Measurements from ENCODE around the gene FOXO1. TPM values are rescaled to one million over a fixed set of nuclear protein-coding genes. Genes with fewer than 3 reads are reported as not detected.

Gene FOXO1
- total RNA-seq, 1 donor from 2014 or later: 14.6 TPM

GRCh38 chr13:40648040-40648439 is 18.4 kb downstream of the FOXO1 start:
- intact Hi-C loops (cut with DNase I): no loop called here
- DNase-seq (ENCODE audit: low spot score): no peak

- DNase-seq (ENCODE audit: low spot score): no peak
- intact Hi-C loops (cut with DNase I): no loop called here
Observed at GRCh38 chr13:40644838-40645604, 21.4 kb downstream of the FOXO1 start.

- no peak for DNase-seq (ENCODE audit: low spot score)
- intact Hi-C loops (cut with DNase I): no loop called here
Observed at GRCh38 chr13:40640845-40641458, 25.5 kb downstream of the FOXO1 start.

GRCh38 chr13:40640202-40640601 is 26.2 kb downstream of the FOXO1 start:
- intact Hi-C loops (cut with DNase I): no loop called here
- no peak for DNase-seq (ENCODE audit: low spot score)

- DNase-seq (ENCODE audit: low spot score): no peak
- intact Hi-C loops (cut with DNase I): no loop called here
Observed at GRCh38 chr13:40639221-40639681, 27.2 kb downstream of the FOXO1 start.

- intact Hi-C loops (cut with DNase I): no loop called here
- DNase-seq (ENCODE audit: low spot score): no peak
Observed at GRCh38 chr13:40637643-40638042, 28.8 kb downstream of the FOXO1 start.

GRCh38 chr13:40635315-40635995 is 31.0 kb downstream of the FOXO1 start:
- DNase-seq (ENCODE audit: low spot score): no peak
- intact Hi-C loops (cut with DNase I): no loop called here

GRCh38 chr13:40632915-40633314 is 33.5 kb downstream of the FOXO1 start:
- DNase-seq (ENCODE audit: low spot score): no peak
- intact Hi-C loops (cut with DNase I): no loop called here

GRCh38 chr13:40631605-40632004 is 34.8 kb downstream of the FOXO1 start:
- intact Hi-C loops (cut with DNase I): no loop called here
- no peak for DNase-seq (ENCODE audit: low spot score)

- intact Hi-C loops (cut with DNase I): no loop called here
- no peak for DNase-seq (ENCODE audit: low spot score)
Observed at GRCh38 chr13:40629678-40630384, 36.6 kb downstream of the FOXO1 start.

GRCh38 chr13:40626977-40627376 is 39.5 kb downstream of the FOXO1 start:
- intact Hi-C loops (cut with DNase I): no loop called here
- DNase-seq (ENCODE audit: low spot score): no peak

- intact Hi-C loops (cut with DNase I): no loop called here
Observed at GRCh38 chr13:40626561-40626960, 39.9 kb downstream of the FOXO1 start.

GRCh38 chr13:40624986-40625385 is 41.5 kb downstream of the FOXO1 start:
- intact Hi-C loops (cut with DNase I): no loop called here
- DNase-seq (ENCODE audit: low spot score): no peak

More at GRCh38 chr13:40626561-40626960, 39.9 kb downstream of the FOXO1 start:
- no peak for DNase-seq (ENCODE audit: low spot score)

GRCh38 chr13:40624383-40624782 is 42.1 kb downstream of the FOXO1 start:
- DNase-seq (ENCODE audit: low spot score): no peak
- intact Hi-C loops (cut with DNase I): no loop called here

GRCh38 chr13:40622761-40623160 is 43.7 kb downstream of the FOXO1 start:
- no peak for DNase-seq (ENCODE audit: low spot score)
- intact Hi-C loops (cut with DNase I): no loop called here

GRCh38 chr13:40622246-40622645 is 44.2 kb downstream of the FOXO1 start:
- no peak for DNase-seq (ENCODE audit: low spot score)
- intact Hi-C loops (cut with DNase I): no loop called here

GRCh38 chr13:40619479-40619814 is 47.0 kb downstream of the FOXO1 start:
- no peak for DNase-seq (ENCODE audit: low spot score)
- intact Hi-C loops (cut with DNase I): loop anchor here (10.0 kb wide), 1 partner anchor 835 kb away; no protein-coding TSS in a partner anchor

GRCh38 chr13:40618581-40619478 is 47.6 kb downstream of the FOXO1 start:
- no peak for DNase-seq (ENCODE audit: low spot score)
- intact Hi-C loops (cut with DNase I): loop anchor here (10.0 kb wide), 1 partner anchor 834 kb away; no protein-coding TSS in a partner anchor

- no peak for DNase-seq (ENCODE audit: low spot score)
- intact Hi-C loops (cut with DNase I): loop anchor here (10.0 kb wide), 1 partner anchor 833 kb away; no protein-coding TSS in a partner anchor
Observed at GRCh38 chr13:40617801-40618356, 48.6 kb downstream of the FOXO1 start.
